WTC11 (cell line): ENCODE measurements around the gene PCDH9. TPM values are rescaled to one million over a fixed set of nuclear protein-coding genes. Genes with fewer than 3 reads are reported as not detected.

Source experiments
- ATAC-seq: fragments of 200-7000 bp; cut with Tn5 transposase; 2 replicates; pipeline ENCODE4 v1.10.0; 2021; ENCODE audit warnings: mild to moderate bottlenecking, moderate library complexity
- CTCF ChIA-PET: fragments of 300-600 bp; sonication (Branson Sonifier 250); formaldehyde crosslinking; loops from one replicate; lab custom pipeline; 2021; ENCODE audit warnings: antibody characterized with exemption; lab: Charles Lee
- POLR2A ChIA-PET: fragments of 350-600 bp; sonication (Branson Sonifier 250); formaldehyde crosslinking; loops from one replicate; lab custom pipeline; 2021; ENCODE audit warnings: antibody characterized with exemption; lab: Charles Lee
- DNase-seq: peaks from one replicate; pipeline ENCODE4 v3.0.0; 2021; ENCODE audit warnings: low spot score
- H3K27ac Mint-ChIP-seq: 2 replicates; pipeline ENCODE4 v1.8.0; 2021; ENCODE audit warnings: mixed read lengths
- H3K27me3 Mint-ChIP-seq: 2 replicates; pipeline ENCODE4 v1.8.0; 2021; ENCODE audit warnings: low read depth, mild to moderate bottlenecking, moderate library complexity, mixed read lengths
- H3K36me3 Mint-ChIP-seq: 2 replicates; pipeline ENCODE4 v1.8.0; 2021; ENCODE audit warnings: mixed read lengths
- H3K4me1 Mint-ChIP-seq: 2 replicates; pipeline ENCODE4 v1.8.0; 2022; ENCODE audit warnings: mixed read lengths
- H3K4me3 Mint-ChIP-seq: 2 replicates; pipeline ENCODE4 v1.8.0; 2021; ENCODE audit warnings: mild to moderate bottlenecking, moderate library complexity, mixed read lengths
- H3K9me3 Mint-ChIP-seq: 2 replicates; pipeline ENCODE4 v1.8.0; 2021; ENCODE audit warnings: mixed read lengths
- AR ChIP-seq: fragments of 250-450 bp; sonication (Bioruptor Pico); IDR thresholded peaks from 2 replicates; pipeline ENCODE4 v1.9.0; 2021; ENCODE audit warnings: mild to moderate bottlenecking
- CREB1 ChIP-seq: sonication (generic); formaldehyde crosslinking; IDR thresholded peaks from 2 replicates; pipeline ENCODE4 v1.8.0; 2023; ENCODE audit warnings: mild to moderate bottlenecking, missing genetic modification reagents
- CREM ChIP-seq: sonication (generic); formaldehyde crosslinking; IDR thresholded peaks from 2 replicates; pipeline ENCODE4 v1.8.1; 2022; ENCODE audit warnings: mild to moderate bottlenecking, missing genetic modification reagents, moderate library complexity
- ELF4 ChIP-seq: sonication (generic); formaldehyde crosslinking; IDR thresholded peaks from 2 replicates; pipeline ENCODE4 v1.8.1; 2022; ENCODE audit warnings: low read depth, mild to moderate bottlenecking, moderate library complexity, missing genetic modification reagents
- ESRRA ChIP-seq: sonication (generic); formaldehyde crosslinking; IDR thresholded peaks from 2 replicates; pipeline ENCODE4 v1.8.1; 2022; ENCODE audit warnings: mild to moderate bottlenecking, missing genetic modification reagents, borderline replicate concordance
- GTF2I ChIP-seq: fragments of 250-450 bp; sonication (Bioruptor Pico); conservative IDR thresholded peaks from 2 replicates; pipeline ENCODE4 v1.4.0; 2021; ENCODE audit warnings: mild to moderate bottlenecking
- IRF2 ChIP-seq: sonication (generic); formaldehyde crosslinking; IDR thresholded peaks from 2 replicates; pipeline ENCODE4 v1.8.0; 2022; ENCODE audit warnings: low read depth, missing genetic modification reagents, borderline replicate concordance
- NFATC4 ChIP-seq: fragments of 250-450 bp; sonication (Bioruptor Pico); IDR thresholded peaks from 2 replicates; pipeline ENCODE4 v1.9.0; 2021; ENCODE audit warnings: mild to moderate bottlenecking
- NFYB ChIP-seq: sonication (generic); formaldehyde crosslinking; conservative IDR thresholded peaks from 2 replicates; pipeline ENCODE4 v1.8.0; 2022; ENCODE audit warnings: low read depth, missing genetic modification reagents
- NR2C2 ChIP-seq: sonication (generic); formaldehyde crosslinking; IDR thresholded peaks from 2 replicates; pipeline ENCODE4 v1.8.0; 2022; ENCODE audit warnings: mild to moderate bottlenecking, missing genetic modification reagents
- TP53 ChIP-seq: sonication (generic); formaldehyde crosslinking; IDR thresholded peaks from 2 replicates; pipeline ENCODE4 v1.8.1; 2023; ENCODE audit warnings: mild to moderate bottlenecking, missing genetic modification reagents
- ZMAT4 ChIP-seq: fragments of 250-450 bp; sonication (Bioruptor Pico); IDR thresholded peaks from 2 replicates; pipeline ENCODE4 v1.9.0; 2021; ENCODE audit warnings: mild to moderate bottlenecking
- ZNF121 ChIP-seq: sonication (generic); formaldehyde crosslinking; IDR thresholded peaks from 2 replicates; pipeline ENCODE4 v1.8.0; 2023; ENCODE audit warnings: missing genetic modification reagents
- ZNF532 ChIP-seq: fragments of 250-450 bp; sonication (Bioruptor Pico); IDR thresholded peaks from 2 replicates; pipeline ENCODE4 v1.9.0; 2021; ENCODE audit warnings: mild to moderate bottlenecking, borderline replicate concordance
- ZSCAN18 ChIP-seq: fragments of 250-450 bp; sonication (Bioruptor Pico); IDR thresholded peaks from 2 replicates; pipeline ENCODE4 v2.1.2; 2022; ENCODE audit warnings: mild to moderate bottlenecking, moderate library complexity
- total RNA-seq: library from RNA; stranded (reverse); gene quantifications from 3 replicates; pipeline ENCODE4 v1.2.3, GENCODE V29; 2021
- TF ChIP-seq, protein P1 (sequence below): sonication (generic); formaldehyde crosslinking; IDR thresholded peaks from 2 replicates; pipeline ENCODE4 v1.8.1; 2022; ENCODE audit warnings: missing genetic modification reagents, borderline replicate concordance
- TF ChIP-seq, protein P2 (sequence below): fragments of 250-450 bp; sonication (Bioruptor Pico); IDR thresholded peaks from 2 replicates; pipeline ENCODE4 v1.8.0; 2021; ENCODE audit warnings: mild to moderate bottlenecking
- TF ChIP-seq, protein P3 (sequence below): sonication (generic); formaldehyde crosslinking; IDR thresholded peaks from 2 replicates; pipeline ENCODE4 v1.8.1; 2022; ENCODE audit warnings: low read depth, mild to moderate bottlenecking, moderate library complexity, missing genetic modification reagents, borderline replicate concordance
- TF ChIP-seq, protein P4 (sequence below): fragments of 250-450 bp; sonication (Bioruptor Pico); conservative IDR thresholded peaks from 2 replicates; pipeline ENCODE4 v1.9.0; 2021; ENCODE audit warnings: mild to moderate bottlenecking

Gene PCDH9
- total RNA-seq, 1 experiment from 2014 or later, result 0.48 TPM

GRCh38 chr13:67003743-67004142, 226.4 kb downstream of the PCDH9 start:
- Mint-ChIP-seq H3K36me3 (no peaks in the 10 kb centered on the region), H3K27me3 (no peaks in the 10 kb centered on the region), H3K27ac (no peak overlapping the region), H3K4me1 (no peaks in the 10 kb centered on the region), H3K4me3 (no peak overlapping the region), H3K9me3 (peaks cover 3% of the 10 kb centered on the region; the same call in 1 of the 2 replicates)
- DNase-seq (no peak), ATAC-seq (no peak)
- CTCF ChIA-PET, result no interaction called here
- no peak for TF ChIP-seq NR2C2 (CRISPR knock-in tag)
- no peak for TF ChIP-seq NFATC4 (CRISPR knock-in tag)
- TF ChIP-seq, protein P1, sequence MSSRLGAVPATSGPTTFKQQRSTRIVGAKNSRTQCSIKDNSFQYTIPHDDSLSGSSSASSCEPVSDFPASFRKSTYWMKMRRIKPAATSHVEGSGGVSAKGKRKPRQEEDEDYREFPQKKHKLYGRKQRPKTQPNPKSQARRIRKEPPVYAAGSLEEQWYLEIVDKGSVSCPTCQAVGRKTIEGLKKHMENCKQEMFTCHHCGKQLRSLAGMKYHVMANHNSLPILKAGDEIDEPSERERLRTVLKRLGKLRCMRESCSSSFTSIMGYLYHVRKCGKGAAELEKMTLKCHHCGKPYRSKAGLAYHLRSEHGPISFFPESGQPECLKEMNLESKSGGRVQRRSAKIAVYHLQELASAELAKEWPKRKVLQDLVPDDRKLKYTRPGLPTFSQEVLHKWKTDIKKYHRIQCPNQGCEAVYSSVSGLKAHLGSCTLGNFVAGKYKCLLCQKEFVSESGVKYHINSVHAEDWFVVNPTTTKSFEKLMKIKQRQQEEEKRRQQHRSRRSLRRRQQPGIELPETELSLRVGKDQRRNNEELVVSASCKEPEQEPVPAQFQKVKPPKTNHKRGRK (CRISPR knock-in tag), result no peak
- TF ChIP-seq, protein P2, sequence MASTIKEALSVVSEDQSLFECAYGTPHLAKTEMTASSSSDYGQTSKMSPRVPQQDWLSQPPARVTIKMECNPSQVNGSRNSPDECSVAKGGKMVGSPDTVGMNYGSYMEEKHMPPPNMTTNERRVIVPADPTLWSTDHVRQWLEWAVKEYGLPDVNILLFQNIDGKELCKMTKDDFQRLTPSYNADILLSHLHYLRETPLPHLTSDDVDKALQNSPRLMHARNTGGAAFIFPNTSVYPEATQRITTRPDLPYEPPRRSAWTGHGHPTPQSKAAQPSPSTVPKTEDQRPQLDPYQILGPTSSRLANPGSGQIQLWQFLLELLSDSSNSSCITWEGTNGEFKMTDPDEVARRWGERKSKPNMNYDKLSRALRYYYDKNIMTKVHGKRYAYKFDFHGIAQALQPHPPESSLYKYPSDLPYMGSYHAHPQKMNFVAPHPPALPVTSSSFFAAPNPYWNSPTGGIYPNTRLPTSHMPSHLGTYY, result no peak
- no peak for TF ChIP-seq AR (CRISPR knock-in tag)
- no peak for TF ChIP-seq CREM
- no peak for TF ChIP-seq IRF2 (CRISPR knock-in tag)
- TF ChIP-seq ZNF121 (CRISPR knock-in tag), result no peak
- TF ChIP-seq ZSCAN18 (CRISPR knock-in tag), result no peak
- no peak for TF ChIP-seq ZMAT4 (CRISPR knock-in tag)
- TF ChIP-seq NFYB (CRISPR knock-in tag), result no peak
- TF ChIP-seq, protein P3, sequence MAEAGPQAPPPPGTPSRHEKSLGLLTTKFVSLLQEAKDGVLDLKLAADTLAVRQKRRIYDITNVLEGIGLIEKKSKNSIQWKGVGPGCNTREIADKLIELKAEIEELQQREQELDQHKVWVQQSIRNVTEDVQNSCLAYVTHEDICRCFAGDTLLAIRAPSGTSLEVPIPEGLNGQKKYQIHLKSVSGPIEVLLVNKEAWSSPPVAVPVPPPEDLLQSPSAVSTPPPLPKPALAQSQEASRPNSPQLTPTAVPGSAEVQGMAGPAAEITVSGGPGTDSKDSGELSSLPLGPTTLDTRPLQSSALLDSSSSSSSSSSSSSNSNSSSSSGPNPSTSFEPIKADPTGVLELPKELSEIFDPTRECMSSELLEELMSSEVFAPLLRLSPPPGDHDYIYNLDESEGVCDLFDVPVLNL (CRISPR knock-in tag), result no peak
- no peak for TF ChIP-seq TP53 (CRISPR knock-in tag)
- no peak for TF ChIP-seq ZNF532 (CRISPR knock-in tag)
- no peak for TF ChIP-seq CREB1 (CRISPR knock-in tag)
- TF ChIP-seq ESRRA (CRISPR knock-in tag), result no peak
- TF ChIP-seq, protein P4, sequence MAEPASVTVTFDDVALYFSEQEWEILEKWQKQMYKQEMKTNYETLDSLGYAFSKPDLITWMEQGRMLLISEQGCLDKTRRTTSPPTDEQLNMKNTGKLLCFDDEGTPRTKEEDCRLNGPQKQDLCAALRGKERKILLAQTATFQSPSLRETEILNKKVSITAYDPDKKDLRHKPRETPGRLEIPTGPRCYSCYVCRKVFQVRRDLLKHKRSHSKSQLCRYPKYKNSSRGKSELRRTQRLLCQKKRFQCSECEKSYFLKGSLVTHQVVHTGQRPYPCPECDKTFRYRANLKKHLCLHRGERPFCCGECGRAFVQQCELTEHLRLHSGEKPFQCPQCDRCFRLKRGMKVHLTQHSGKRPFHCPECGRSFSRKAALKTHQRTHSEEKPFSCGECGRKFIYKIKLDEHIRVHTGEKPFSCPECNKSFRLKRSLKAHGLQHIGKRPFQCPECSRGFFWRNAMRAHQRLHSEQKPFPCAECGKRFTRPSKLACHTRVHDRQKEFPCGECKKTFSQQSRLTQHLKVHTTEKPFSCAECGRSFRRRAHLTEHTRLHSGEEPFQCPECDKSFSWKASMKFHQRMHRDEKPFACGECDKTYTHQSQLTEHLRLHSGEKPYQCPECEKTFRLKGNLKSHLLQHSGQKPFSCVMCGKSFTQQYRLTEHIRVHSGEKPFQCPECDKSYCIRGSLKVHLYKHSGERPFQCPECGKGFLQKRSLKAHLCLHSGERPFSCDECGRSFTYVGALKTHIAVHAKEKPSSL (CRISPR knock-in tag), result no peak
- no peak for TF ChIP-seq ELF4 (CRISPR knock-in tag)
- no peak for TF ChIP-seq GTF2I (CRISPR knock-in tag)
- POLR2A ChIA-PET, result interaction anchor here (0.7 kb wide), 2 partner anchors 130 to 749 kb away, joined by 4 read pairs; no protein-coding TSS in a partner anchor
